Tibial artery (tissue), 4 donors: Measurements from ENCODE around the gene ST8SIA4.

Experiments
- DNase-seq, 2 donors: peaks; one replicate each; pipeline ENCODE4 v3.0.0-alpha.2; 2019
- H3K27ac ChIP-seq, 2 donors: fragments of 200-600 bp; sonication (generic) in 1 of 2; 1 replicate in 1 of 2; 2 replicates in 1 of 2; pipeline ENCODE4 v1.5.1; 2018 to 2019; ENCODE audit warnings: mild to moderate bottlenecking in 1 of 2
- H3K27me3 ChIP-seq, 2 donors: fragments of 200-600 bp; sonication (generic) in 1 of 2; one replicate each; pipeline versions ENCODE4 v1.5.1 to v1.6.0; 2016 to 2019
- H3K36me3 ChIP-seq, 3 donors: fragments of 200-600 bp; sonication (generic) in 2 of 3; one replicate each; pipeline ENCODE4 v1.5.1; 2016 to 2019; ENCODE audit warnings: mild to moderate bottlenecking in 2 of 3
- H3K4me1 ChIP-seq, 4 donors: fragments of 200-600 bp; sonication (generic) in 2 of 4; 1 replicate in 3 of 4; 2 replicates in 1 of 4; pipeline ENCODE4 v1.5.1; 2016 to 2019
- H3K4me3 ChIP-seq, 2 donors: fragments of 200-600 bp; sonication (generic) in 1 of 2; 1 replicate in 1 of 2; 2 replicates in 1 of 2; pipeline ENCODE4 v1.5.1; 2018 to 2019; ENCODE audit warnings: mild to moderate bottlenecking in 2 of 2
- H3K9me3 ChIP-seq, 3 donors: fragments of 200-600 bp; sonication (generic) in 1 of 3; one replicate each; pipeline ENCODE4 v1.5.1; 2016 to 2019
- intact Hi-C: fragments of 100-400 bp; cut with DNase I; formaldehyde crosslinking; loops from one replicate; pipeline ENCODE4 v1.15.0; 2023; ENCODE audit warnings: low total_unique reads
- TF ChIP-seq, protein P1 (sequence below), 2 experiments: fragments of 200-600 bp in 1 of 2; fragments of 450-650 bp in 1 of 2; IDR thresholded peaks; one replicate each; pipeline ENCODE4 v1.5.1; 2017 to 2019; ENCODE audit warnings: antibody characterized with exemption in 2 of 2, mild to moderate bottlenecking in 1 of 2, moderate library complexity in 1 of 2

The ST8SIA4 gene, protein sequence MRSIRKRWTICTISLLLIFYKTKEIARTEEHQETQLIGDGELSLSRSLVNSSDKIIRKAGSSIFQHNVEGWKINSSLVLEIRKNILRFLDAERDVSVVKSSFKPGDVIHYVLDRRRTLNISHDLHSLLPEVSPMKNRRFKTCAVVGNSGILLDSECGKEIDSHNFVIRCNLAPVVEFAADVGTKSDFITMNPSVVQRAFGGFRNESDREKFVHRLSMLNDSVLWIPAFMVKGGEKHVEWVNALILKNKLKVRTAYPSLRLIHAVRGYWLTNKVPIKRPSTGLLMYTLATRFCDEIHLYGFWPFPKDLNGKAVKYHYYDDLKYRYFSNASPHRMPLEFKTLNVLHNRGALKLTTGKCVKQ

DNA sequence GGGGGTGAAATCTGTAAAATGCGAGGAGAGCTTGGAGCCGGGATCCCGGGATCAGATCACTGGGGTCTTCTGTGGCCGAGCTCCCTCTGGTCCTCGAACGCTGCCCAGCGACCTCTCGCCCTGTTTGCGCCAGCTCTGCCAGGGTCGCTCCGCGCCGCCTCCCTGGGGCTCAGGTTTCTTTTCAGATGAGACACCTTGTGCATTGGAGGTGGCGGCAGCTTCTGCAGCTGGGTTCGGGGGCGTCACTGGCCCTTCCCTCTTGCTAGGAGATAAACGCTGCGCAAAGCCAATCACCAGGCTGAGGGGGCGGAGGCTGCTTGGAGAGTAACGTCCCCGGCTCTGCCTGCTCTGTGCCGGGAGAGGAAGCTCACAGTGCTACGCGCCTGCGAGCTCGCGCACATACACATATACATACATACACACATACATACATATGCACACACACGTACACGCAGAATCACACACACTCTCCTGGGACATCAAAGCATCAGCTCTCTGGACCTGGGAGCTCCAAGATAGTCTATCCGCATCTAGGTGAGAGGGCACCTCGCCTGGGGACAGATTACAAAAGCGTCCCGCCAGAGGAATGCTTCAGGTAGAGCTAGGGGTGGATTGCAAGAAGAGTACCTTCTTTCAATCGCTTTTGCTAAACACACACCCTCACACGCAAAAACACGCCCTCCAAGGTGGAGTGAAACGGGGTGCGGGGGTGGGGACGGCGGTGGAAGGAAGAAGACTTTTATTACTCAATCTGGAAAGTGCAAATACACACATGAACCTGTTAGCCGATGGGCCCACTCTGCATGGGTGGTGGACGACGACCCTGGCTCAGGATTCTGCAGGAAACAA lies at the start of gene ST8SIA4:
TSS of gene ST8SIA4 (minus strand) at position 244 of the 849 bp plus-strand sequence. CDS start 327 bp downstream, outside the sequence.
- peak within 1 kb of the TSS; percentile 50 for H3K4me3 ChIP-seq
- H3K27ac ChIP-seq: no peak within 1 kb of the TSS
- peaks cover 0 to 29% (median 19%) of the 10 kb centered on the region in 4 donors for H3K4me1 ChIP-seq
- no peaks in the 10 kb centered on the region for H3K36me3 ChIP-seq
- intact Hi-C loops: no loop called here
- peak; percentile 80 to 81 for DNase-seq
- H3K9me3 ChIP-seq: no peaks in the 10 kb centered on the region
- H3K27me3 ChIP-seq: peaks cover 0 to 15% of the 10 kb centered on the region in 2 donors
- TF ChIP-seq, protein P1, sequence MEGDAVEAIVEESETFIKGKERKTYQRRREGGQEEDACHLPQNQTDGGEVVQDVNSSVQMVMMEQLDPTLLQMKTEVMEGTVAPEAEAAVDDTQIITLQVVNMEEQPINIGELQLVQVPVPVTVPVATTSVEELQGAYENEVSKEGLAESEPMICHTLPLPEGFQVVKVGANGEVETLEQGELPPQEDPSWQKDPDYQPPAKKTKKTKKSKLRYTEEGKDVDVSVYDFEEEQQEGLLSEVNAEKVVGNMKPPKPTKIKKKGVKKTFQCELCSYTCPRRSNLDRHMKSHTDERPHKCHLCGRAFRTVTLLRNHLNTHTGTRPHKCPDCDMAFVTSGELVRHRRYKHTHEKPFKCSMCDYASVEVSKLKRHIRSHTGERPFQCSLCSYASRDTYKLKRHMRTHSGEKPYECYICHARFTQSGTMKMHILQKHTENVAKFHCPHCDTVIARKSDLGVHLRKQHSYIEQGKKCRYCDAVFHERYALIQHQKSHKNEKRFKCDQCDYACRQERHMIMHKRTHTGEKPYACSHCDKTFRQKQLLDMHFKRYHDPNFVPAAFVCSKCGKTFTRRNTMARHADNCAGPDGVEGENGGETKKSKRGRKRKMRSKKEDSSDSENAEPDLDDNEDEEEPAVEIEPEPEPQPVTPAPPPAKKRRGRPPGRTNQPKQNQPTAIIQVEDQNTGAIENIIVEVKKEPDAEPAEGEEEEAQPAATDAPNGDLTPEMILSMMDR (IDR thresholded peaks at IDR 0.05): no peak

- intact Hi-C loops: no loop called here
- TF ChIP-seq, protein P1 (IDR thresholded peaks at IDR 0.05): no peak
Observed at GRCh38 chr5:100950985-100951384, 47.9 kb upstream of the ST8SIA4 start.

GRCh38 chr5:100913298-100913697 lies 10.2 kb upstream of the ST8SIA4 start:
- intact Hi-C loops: no loop called here
- DNase-seq: no peak
- no peak overlapping the region for H3K4me3 ChIP-seq
- no peaks in the 10 kb centered on the region for H3K9me3 ChIP-seq
- TF ChIP-seq, protein P1 (IDR thresholded peaks at IDR 0.05): no peak
- H3K27me3 ChIP-seq: no peaks in the 10 kb centered on the region
- no peak overlapping the region for H3K27ac ChIP-seq
- no peaks in the 10 kb centered on the region for H3K4me1 ChIP-seq
- H3K36me3 ChIP-seq: no peaks in the 10 kb centered on the region

More at GRCh38 chr5:100950985-100951384, 47.9 kb upstream of the ST8SIA4 start:
- DNase-seq: no peak
- H3K4me3 ChIP-seq: no peak overlapping the region
- no peak overlapping the region for H3K27ac ChIP-seq
- no peaks in the 10 kb centered on the region for H3K9me3 ChIP-seq
- H3K27me3 ChIP-seq: no peaks in the 10 kb centered on the region
- no peaks in the 10 kb centered on the region for H3K36me3 ChIP-seq
- no peaks in the 10 kb centered on the region for H3K4me1 ChIP-seq

DNA sequence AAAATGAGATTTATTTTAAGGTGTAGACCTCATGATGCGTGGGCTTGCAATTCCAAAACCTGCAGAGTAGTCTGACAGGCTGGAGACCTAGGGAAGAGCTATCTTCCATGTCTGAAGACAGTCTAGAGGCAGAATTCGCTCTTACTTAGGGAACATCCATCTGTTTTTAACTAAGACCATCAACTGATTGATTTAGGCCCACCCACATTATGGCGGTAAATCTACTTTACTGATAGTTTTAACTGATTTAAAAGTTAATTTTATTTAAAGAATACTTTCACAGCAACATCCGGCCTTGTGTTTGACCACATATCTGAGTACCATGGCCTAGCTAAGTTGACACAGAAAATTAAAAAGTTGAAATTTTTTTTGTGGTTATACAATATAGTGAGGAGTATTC lies 6.0 kb upstream of the ST8SIA4 start:
- TF ChIP-seq, protein P1 (IDR thresholded peaks at IDR 0.05): no peak
- H3K4me3 ChIP-seq: no peak overlapping the region
- H3K4me1 ChIP-seq: peaks cover 0 to under 1% (median 0%) of the 10 kb centered on the region in 4 donors
- no peak for DNase-seq
- H3K27ac ChIP-seq: no peak overlapping the region
- no peaks in the 10 kb centered on the region for H3K36me3 ChIP-seq
- H3K9me3 ChIP-seq: no peaks in the 10 kb centered on the region
- intact Hi-C loops: no loop called here
- H3K27me3 ChIP-seq: peaks cover 0 to 3% of the 10 kb centered on the region in 2 donors

- H3K36me3 ChIP-seq: no peaks in the 10 kb centered on the region
- intact Hi-C loops: no loop called here
- H3K4me3 ChIP-seq: no peak overlapping the region
- H3K27me3 ChIP-seq: peaks cover 0 to 15% of the 10 kb centered on the region in 2 donors
- TF ChIP-seq, protein P1 (IDR thresholded peaks at IDR 0.05): no peak
- DNase-seq: no peak
- no peak overlapping the region for H3K27ac ChIP-seq
- H3K4me1 ChIP-seq: peaks cover 0 to 26% (median 16%) of the 10 kb centered on the region in 4 donors
- H3K9me3 ChIP-seq: no peaks in the 10 kb centered on the region
Observed at GRCh38 chr5:100905259-100905914, 2.3 kb upstream of the ST8SIA4 start.
